ENCODE data around the gene OR51E1. TPM values are rescaled to one million over a fixed set of nuclear protein-coding genes. Genes with fewer than 3 reads are reported as not detected.

Gene OR51E1
- total RNA-seq = 1.5 TPM
- long read RNA-seq, transcript OR51E1-201 (2 exons, 3,612 nt) = major isoform, 9 of 13 reads
- long read RNA-seq, partial matches to known transcripts = 0 of 13 reads
- long read RNA-seq, other reads (novel, unspliced or antisense) = 4 of 13 reads

GRCh38 chr11:4643682-4644081 lies at the start of gene OR51E1:
TSS of gene OR51E1 (plus strand) at chr11:4643982. CDS start at chr11:4652527, 8,545 bp downstream.
- no peak for DNase-seq (ENCODE audit: low spot score)

- DNase-seq (ENCODE audit: low spot score) = no peak
These were observed 38.7 kb upstream of the OR51E1 start for GRCh38 chr11:4605057-4605456.

- no peak for DNase-seq (ENCODE audit: low spot score)
These were observed 37.4 kb upstream of the OR51E1 start for GRCh38 chr11:4606231-4607015.

GRCh38 chr11:4607096-4607495 lies 36.7 kb upstream of the OR51E1 start:
- no peak for DNase-seq (ENCODE audit: low spot score)

- peak; percentile 98 for DNase-seq (ENCODE audit: low spot score)
These were observed 35.8 kb upstream of the OR51E1 start, which contains the start of gene TRIM68 for GRCh38 chr11:4607781-4608666. TSS of gene TRIM68 (minus strand) at chr11:4608231. CDS start at chr11:4605504, 2,727 bp downstream.

- DNase-seq (ENCODE audit: low spot score) = no peak
These were observed 33.4 kb upstream of the OR51E1 start for GRCh38 chr11:4610258-4610935.

- no peak for DNase-seq (ENCODE audit: low spot score)
These were observed 31.8 kb upstream of the OR51E1 start for GRCh38 chr11:4611986-4612385.

- DNase-seq (ENCODE audit: low spot score) = no peak
These were observed 27.8 kb upstream of the OR51E1 start for GRCh38 chr11:4615856-4616444.

GRCh38 chr11:4619514-4619913 lies 24.3 kb upstream of the OR51E1 start:
- no peak for DNase-seq (ENCODE audit: low spot score)

GRCh38 chr11:4626207-4627099 lies 17.3 kb upstream of the OR51E1 start:
- DNase-seq (ENCODE audit: low spot score) = no peak

GRCh38 chr11:4636136-4636535 lies 7.6 kb upstream of the OR51E1 start:
- DNase-seq (ENCODE audit: low spot score) = no peak

GRCh38 chr11:4636962-4637661 lies 6.7 kb upstream of the OR51E1 start, which contains the start of gene OR51D1:
TSS of gene OR51D1 (plus strand) at chr11:4637477. CDS start at chr11:4639791, 2,314 bp downstream.
- no peak for DNase-seq (ENCODE audit: low spot score)

- no peak for DNase-seq (ENCODE audit: low spot score)
These were observed 6.1 kb upstream of the OR51E1 start for GRCh38 chr11:4637662-4638047.

- DNase-seq (ENCODE audit: low spot score) = no peak
These were observed 3.9 kb upstream of the OR51E1 start for GRCh38 chr11:4639931-4640330.

- no peak for DNase-seq (ENCODE audit: low spot score)
These were observed 2.3 kb upstream of the OR51E1 start for GRCh38 chr11:4641501-4641900.

GRCh38 chr11:4642043-4642442 lies 1.7 kb upstream of the OR51E1 start:
- DNase-seq (ENCODE audit: low spot score) = no peak

- no peak for DNase-seq (ENCODE audit: low spot score)
These were observed 706 bp upstream of the OR51E1 start for GRCh38 chr11:4643076-4643475.

GRCh38 chr11:4644233-4644632 lies 451 bp downstream of the OR51E1 start:
- DNase-seq (ENCODE audit: low spot score) = no peak

- no peak for DNase-seq (ENCODE audit: low spot score)
These were observed 2.2 kb downstream of the OR51E1 start for GRCh38 chr11:4645974-4646373.

Measured in mesenteric fat pad (tissue), 1 donor.